HS-5 (cell line): ENCODE data around the gene S100A7A.
"Not testable (repeated sequence)": the region's sequence is repeated elsewhere in the genome, so short reads cannot be mapped to it uniquely, and the experiment has no call there.

ENCODE experiments used
- DNase-seq: peaks from one replicate; pipeline ENCODE4 v3.0.0-alpha.2; 2012; ENCODE audit warnings: low read depth

The S100A7A gene

DNA sequence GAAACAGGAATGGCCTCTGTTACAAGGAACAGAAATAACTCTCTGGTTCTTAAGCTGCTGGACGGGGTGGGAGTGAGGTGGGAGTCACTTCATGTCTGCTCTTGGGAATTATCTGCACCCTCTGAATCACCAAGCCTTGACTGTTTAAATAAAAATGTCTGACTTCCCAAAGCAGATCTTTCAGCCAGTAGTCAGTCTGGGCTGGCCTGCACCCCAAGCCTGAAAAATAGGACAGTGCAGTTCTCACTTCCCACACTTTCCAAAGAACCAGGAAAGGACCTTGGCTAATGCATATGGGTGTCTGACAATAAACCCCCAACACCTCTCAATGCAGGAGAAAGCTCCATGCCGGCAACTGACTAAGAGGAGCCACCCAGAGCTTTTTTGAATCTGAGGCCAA, 43.3 kb downstream of the S100A7A start:
- no peak for DNase-seq

- DNase-seq = no peak
These were observed 44.2 kb downstream of the S100A7A start, which contains the start of gene S100A7 for GRCh38 chr1:153460551-153460950. Gene S100A7, minus strand, starts transcription at chr1:153460651. Its CDS starts 1,638 bp downstream, at chr1:153459013.

DNA sequence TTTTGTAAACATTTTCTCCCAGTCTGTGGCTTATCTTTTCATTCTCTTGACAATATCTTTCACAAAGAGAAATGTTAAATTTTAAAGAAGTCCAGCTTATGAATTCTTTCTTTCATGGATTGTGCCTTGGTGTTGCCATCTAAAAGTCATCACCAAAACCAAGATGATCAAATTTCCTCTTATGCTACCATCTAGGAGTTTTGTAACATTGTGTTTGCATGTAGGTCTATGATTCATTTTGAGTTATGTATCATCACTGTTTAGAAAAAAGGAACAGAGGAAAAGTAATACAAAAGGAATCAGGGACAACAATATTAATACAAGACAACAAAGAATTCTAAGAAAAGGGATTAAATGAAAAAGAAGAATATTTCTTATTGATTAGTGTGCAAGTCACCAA, 46.4 kb downstream of the S100A7A start:
- not testable (repeated sequence) for DNase-seq

GRCh38 chr1:153465811-153466636, 49.7 kb downstream of the S100A7A start:
- no peak for DNase-seq

GRCh38 chr1:153466908-153467307, 50.6 kb downstream of the S100A7A start:
- DNase-seq = no peak

DNA sequence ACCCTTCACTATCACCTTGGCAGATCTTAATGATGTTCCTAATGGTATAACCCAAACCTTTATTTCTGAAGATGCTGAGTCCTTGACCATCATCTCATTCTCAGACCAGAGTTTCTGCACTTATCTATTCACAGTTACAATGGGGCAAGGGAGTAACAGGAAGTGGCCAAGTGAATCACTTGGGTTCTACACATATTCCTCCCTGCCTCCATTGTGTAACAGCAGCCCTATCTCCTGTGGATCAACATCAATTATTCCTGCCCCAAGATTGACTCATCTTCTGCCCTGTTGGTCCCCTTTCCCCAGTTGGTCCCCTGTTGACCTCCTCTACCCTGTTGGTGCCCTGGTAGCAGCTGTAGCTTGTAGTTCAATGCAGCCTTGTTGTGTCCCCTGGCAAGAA, 54.4 kb downstream of the S100A7A start:
- peak; percentile 34 for DNase-seq
